H9 (cell line): ENCODE results near the gene SSH3. TPM values are rescaled to one million over a fixed set of nuclear protein-coding genes. Genes with fewer than 3 reads are reported as not detected.

Experiments
- DNase-seq: peaks from one replicate; pipeline ENCODE4 v3.0.0-alpha.2; 2017
- H2AFZ ChIP-seq: one replicate; pipeline ENCODE4 v1.6.1; 2013; ENCODE audit warnings: mild to moderate bottlenecking, low read length, control low read depth, moderate library complexity
- H2AK5ac ChIP-seq: 2 replicates; pipeline ENCODE4 v1.6.1; 2013; ENCODE audit warnings: low read length, control low read depth, mixed read lengths; ENCODE audit not compliant: insufficient read length
- H2BK120ac ChIP-seq: one replicate; pipeline ENCODE4 v1.6.1; 2013; ENCODE audit warnings: low read depth, mild to moderate bottlenecking, low read length, control low read depth, inconsistent platforms; ENCODE audit not compliant: poor library complexity, severe bottlenecking
- H2BK12ac ChIP-seq: 2 replicates; pipeline ENCODE4 v1.6.1; 2013; ENCODE audit warnings: low read length, control low read depth, mixed read lengths, low read depth; ENCODE audit not compliant: insufficient read length
- H2BK15ac ChIP-seq: 2 replicates; pipeline ENCODE4 v1.6.1; 2013; ENCODE audit warnings: low read depth, low read length, control low read depth
- H2BK20ac ChIP-seq: one replicate; pipeline ENCODE4 v1.6.1; 2013; ENCODE audit warnings: low read depth, mild to moderate bottlenecking, low read length, control low read depth, inconsistent platforms; ENCODE audit not compliant: poor library complexity, severe bottlenecking
- H2BK5ac ChIP-seq: 2 replicates; pipeline ENCODE4 v1.6.1; 2013; ENCODE audit warnings: low read length, control low read depth, mixed read lengths; ENCODE audit not compliant: insufficient read length
- H3K14ac ChIP-seq: 2 replicates; pipeline ENCODE4 v1.6.1; 2013; ENCODE audit warnings: low read length, control low read depth; ENCODE audit not compliant: insufficient read depth
- H3K18ac ChIP-seq: 2 replicates; pipeline ENCODE4 v1.6.1; 2013; ENCODE audit warnings: low read depth, mild to moderate bottlenecking, mixed read lengths, low read length, control low read depth; ENCODE audit not compliant: insufficient read length
- H3K23ac ChIP-seq: 2 replicates; pipeline ENCODE4 v1.6.1; 2013; ENCODE audit warnings: low read length, control low read depth, mixed read lengths, low read depth; ENCODE audit not compliant: insufficient read length
- H3K23me2 ChIP-seq: 2 replicates; pipeline ENCODE4 v1.6.1; 2013; ENCODE audit warnings: low read depth, mild to moderate bottlenecking, mixed read lengths, low read length, control low read depth; ENCODE audit not compliant: insufficient read length, poor library complexity, severe bottlenecking
- H3K27ac ChIP-seq: 2 replicates; pipeline ENCODE4 v1.5.1; 2013; ENCODE audit warnings: low read length, control low read depth, mixed read lengths, low read depth; ENCODE audit not compliant: insufficient read length
- H3K27me3 ChIP-seq: 2 replicates; pipeline ENCODE4 v1.6.1; 2013; ENCODE audit warnings: low read length, control low read depth, inconsistent platforms; ENCODE audit not compliant: insufficient read depth
- H3K4ac ChIP-seq: 2 replicates; pipeline ENCODE4 v1.6.1; 2013; ENCODE audit warnings: low read depth, mild to moderate bottlenecking, control low read depth, inconsistent platforms, low read length, moderate library complexity
- H3K4me1 ChIP-seq: 2 replicates; pipeline ENCODE4 v1.6.1; 2013; ENCODE audit warnings: low read length, control low read depth, inconsistent platforms; ENCODE audit not compliant: insufficient read depth
- H3K4me2 ChIP-seq: 2 replicates; pipeline ENCODE4 v1.6.1; 2013; ENCODE audit warnings: low read length, control low read depth, mixed read lengths; ENCODE audit not compliant: insufficient read length, insufficient read depth
- H3K56ac ChIP-seq: 2 replicates; pipeline ENCODE4 v1.6.1; 2013; ENCODE audit warnings: low read depth, mild to moderate bottlenecking, mixed read lengths, low read length, control low read depth; ENCODE audit not compliant: insufficient read length
- H3K79me1 ChIP-seq: 2 replicates; pipeline ENCODE4 v1.6.1; 2013; ENCODE audit warnings: low read depth, mild to moderate bottlenecking, moderate library complexity, low read length, control low read depth, inconsistent platforms; ENCODE audit not compliant: insufficient read depth, poor library complexity, severe bottlenecking
- H3K79me2 ChIP-seq: 2 replicates; pipeline ENCODE4 v1.6.1; 2013; ENCODE audit warnings: low read length, control low read depth, inconsistent platforms; ENCODE audit not compliant: insufficient read depth
- H3K9ac ChIP-seq: 2 replicates; pipeline ENCODE4 v1.6.1; 2013; ENCODE audit warnings: low read length, control low read depth, mixed read lengths; ENCODE audit not compliant: insufficient read length; ENCODE audit errors: extremely low read depth
- H3K9me3 ChIP-seq: one replicate; pipeline ENCODE4 v1.6.1; 2013; ENCODE audit warnings: low read depth, low read length, inconsistent platforms; ENCODE audit not compliant: control insufficient read depth
- H3T11ph ChIP-seq: one replicate; pipeline ENCODE4 v1.6.1; 2013; ENCODE audit warnings: mild to moderate bottlenecking, low read length, control low read depth, inconsistent platforms
- H4K20me1 ChIP-seq: one replicate; pipeline ENCODE4 v1.6.1; 2013; ENCODE audit not compliant: control insufficient read depth, insufficient read length, insufficient read depth
- H4K5ac ChIP-seq: 2 replicates; pipeline ENCODE4 v1.6.1; 2013; ENCODE audit warnings: low read depth, mild to moderate bottlenecking, mixed read lengths, low read length, control low read depth; ENCODE audit not compliant: insufficient read length
- H4K8ac ChIP-seq: replicated peaks from 2 replicates; pipeline ENCODE4 v1.6.1; 2013; ENCODE audit warnings: low read length, control low read depth, mixed read lengths, low read depth; ENCODE audit not compliant: insufficient read length
- H4K91ac ChIP-seq: 2 replicates; pipeline ENCODE4 v1.6.1; 2013; ENCODE audit warnings: low read depth, mild to moderate bottlenecking, moderate library complexity, mixed read lengths, low read length, control low read depth; ENCODE audit not compliant: insufficient read length
- H3K27ac Mint-ChIP-seq, 3 experiments: 2 replicates in 2 of 3; 3 replicates in 1 of 3; pipeline ENCODE4 v1.8.0; 2020 to 2021; ENCODE audit warnings: mixed read lengths in 3 of 3, mild to moderate bottlenecking in 1 of 3, moderate library complexity in 1 of 3
- H3K27me3 Mint-ChIP-seq: 2 replicates; pipeline ENCODE4 v1.8.0; 2021; ENCODE audit warnings: low read depth, mild to moderate bottlenecking, moderate library complexity, mixed read lengths
- H3K36me3 Mint-ChIP-seq, 3 experiments: 2 replicates in 2 of 3; 3 replicates in 1 of 3; pipeline ENCODE4 v1.8.0; 2020 to 2021; ENCODE audit warnings: low read depth in 3 of 3, mixed read lengths in 3 of 3; ENCODE audit not compliant: insufficient read depth in 1 of 3
- H3K4me1 Mint-ChIP-seq, 2 experiments: 2 replicates each; pipeline ENCODE4 v1.8.0; 2020; ENCODE audit warnings: mixed read lengths in 2 of 2
- H3K4me3 Mint-ChIP-seq, 2 experiments: 2 replicates in 1 of 2; 3 replicates in 1 of 2; pipeline ENCODE4 v1.8.0; 2020 to 2021; ENCODE audit warnings: mild to moderate bottlenecking in 2 of 2, mixed read lengths in 2 of 2, moderate library complexity in 1 of 2
- H3K9me3 Mint-ChIP-seq, 2 experiments: 2 replicates in 1 of 2; 3 replicates in 1 of 2; pipeline ENCODE4 v1.8.0; 2020; ENCODE audit warnings: mild to moderate bottlenecking in 2 of 2, mixed read lengths in 2 of 2, moderate library complexity in 1 of 2
- WGBS: extraction: QIAGEN DNeasy Blood & Tissue Kit; methylation state at CpG from one replicate; pipeline ENCODE4 v1.1.7; 2013; ENCODE audit warnings: missing lambda C conversion rate, low lambda C conversion rate, mixed read lengths; ENCODE audit not compliant: insufficient read length; ENCODE audit errors: extremely low coverage; 5-methylcytosine and 5-hydroxymethylcytosine counted together
- total RNA-seq: library from RNA; stranded (reverse); gene quantifications from 2 replicates; pipeline ENCODE4 v1.2.1, GENCODE V29; 2021
- TF ChIP-seq, protein P1 (sequence below): fragments of 200-600 bp; sonication (generic); conservative IDR thresholded peaks from 3 replicates; pipeline ENCODE4 v1.8.0; 2021; ENCODE audit warnings: antibody characterized with exemption, mild to moderate bottlenecking

The SSH3 gene
- total RNA-seq, 1 experiment from 2014 or later = 42.2 TPM

DNA sequence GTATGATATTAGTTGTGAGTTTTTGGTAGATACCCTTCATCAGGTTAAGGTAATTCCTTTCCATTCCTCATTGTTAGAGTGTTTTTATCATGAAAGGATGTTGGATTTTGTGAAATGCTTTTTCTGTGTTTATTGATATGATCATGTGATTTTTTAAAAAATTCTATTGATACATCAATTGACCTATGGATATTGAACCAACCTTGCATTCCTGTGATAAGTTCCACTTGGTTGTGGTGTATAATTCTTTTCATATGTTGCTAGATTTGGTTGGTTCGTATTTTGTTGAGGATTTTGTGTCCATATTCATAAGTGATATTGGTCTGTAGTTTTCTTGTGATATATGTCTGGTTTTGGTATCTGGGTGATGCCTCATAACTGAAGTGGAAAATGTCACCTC is 7.5 kb upstream of the SSH3 start:
- H3K79me2 ChIP-seq = no peaks in the 10 kb centered on the region
- no peak overlapping the region for H3K4me3 Mint-ChIP-seq

More for the DNA sequence above, 7.5 kb upstream of the SSH3 start:
- H2BK20ac ChIP-seq = no peak overlapping the region
- H2BK15ac ChIP-seq = no peak overlapping the region
- Mint-ChIP-seq H3K4me1 (no peaks in the 10 kb centered on the region), H3K27me3 (no peaks in the 10 kb centered on the region), H3K36me3 (peaks cover 34 to 71% (median 52%) of the 10 kb centered on the region in 3 experiments), H3K9me3 (peaks cover 16 to 21% of the 10 kb centered on the region in 2 experiments; a peak in 4 of 5 replicates), H3K27ac (no peak overlapping the region)
- DNase-seq = no peak
- no peaks in the 10 kb centered on the region for H3K9me3 ChIP-seq
- no peak overlapping the region for H2BK5ac ChIP-seq
- no CpG with 5 or more reads among the region's 1 CpG for WGBS
- H2BK120ac ChIP-seq = no peak overlapping the region
- no peaks in the 10 kb centered on the region for H3K27me3 ChIP-seq
- H3K9ac ChIP-seq = no peak overlapping the region
- H2AFZ ChIP-seq = no peak overlapping the region
- no peak overlapping the region for H3K18ac ChIP-seq
- H3T11ph ChIP-seq = no peak overlapping the region
- H2BK12ac ChIP-seq = no peak overlapping the region
- no peaks in the 10 kb centered on the region for H3K79me1 ChIP-seq
- no peak overlapping the region for H3K4me2 ChIP-seq
- H3K4me1 ChIP-seq = no peaks in the 10 kb centered on the region
- TF ChIP-seq, protein P1, sequence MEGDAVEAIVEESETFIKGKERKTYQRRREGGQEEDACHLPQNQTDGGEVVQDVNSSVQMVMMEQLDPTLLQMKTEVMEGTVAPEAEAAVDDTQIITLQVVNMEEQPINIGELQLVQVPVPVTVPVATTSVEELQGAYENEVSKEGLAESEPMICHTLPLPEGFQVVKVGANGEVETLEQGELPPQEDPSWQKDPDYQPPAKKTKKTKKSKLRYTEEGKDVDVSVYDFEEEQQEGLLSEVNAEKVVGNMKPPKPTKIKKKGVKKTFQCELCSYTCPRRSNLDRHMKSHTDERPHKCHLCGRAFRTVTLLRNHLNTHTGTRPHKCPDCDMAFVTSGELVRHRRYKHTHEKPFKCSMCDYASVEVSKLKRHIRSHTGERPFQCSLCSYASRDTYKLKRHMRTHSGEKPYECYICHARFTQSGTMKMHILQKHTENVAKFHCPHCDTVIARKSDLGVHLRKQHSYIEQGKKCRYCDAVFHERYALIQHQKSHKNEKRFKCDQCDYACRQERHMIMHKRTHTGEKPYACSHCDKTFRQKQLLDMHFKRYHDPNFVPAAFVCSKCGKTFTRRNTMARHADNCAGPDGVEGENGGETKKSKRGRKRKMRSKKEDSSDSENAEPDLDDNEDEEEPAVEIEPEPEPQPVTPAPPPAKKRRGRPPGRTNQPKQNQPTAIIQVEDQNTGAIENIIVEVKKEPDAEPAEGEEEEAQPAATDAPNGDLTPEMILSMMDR = no peak
- H4K20me1 ChIP-seq = no peaks in the 10 kb centered on the region
- H4K91ac ChIP-seq = no peak overlapping the region
- H3K23ac ChIP-seq = no peak overlapping the region
- no peaks in the 10 kb centered on the region for H3K23me2 ChIP-seq
- no peak overlapping the region for H3K14ac ChIP-seq
- H3K27ac ChIP-seq = no peak overlapping the region
- no peak overlapping the region for H3K4ac ChIP-seq
- no peak overlapping the region for H3K56ac ChIP-seq
- H4K8ac ChIP-seq = no peak overlapping the region
- no peak overlapping the region for H4K5ac ChIP-seq
- no peak overlapping the region for H2AK5ac ChIP-seq
